M059J (cell line): Measurements from ENCODE around the gene RPL39L. TPM values are rescaled to one million over a fixed set of nuclear protein-coding genes. Genes with fewer than 3 reads are reported as not detected.
"Not testable (repeated sequence)": the region's sequence is repeated elsewhere in the genome, so short reads cannot be mapped to it uniquely, and the experiment has no call there.

Experiments used
- DNase-seq: peaks from one replicate; pipeline ENCODE4 v3.0.0-alpha.2; 2012; ENCODE audit warnings: low read depth
- total RNA-seq: library from RNA; depleted of rRNA; stranded (reverse); fragments of >200 nt; shearing (Covaris generic); gene quantifications from 2 replicates; pipeline ENCODE4 v1.2.3, GENCODE V29; 2014

The RPL39L gene
- total RNA-seq, 1 experiment from 2014 or later: 41.1 TPM

GRCh38 chr3:187139895-187140253 lies 578 bp upstream of the RPL39L start:
- no peak for DNase-seq

GRCh38 chr3:187136936-187137335 lies 2.4 kb downstream of the RPL39L start:
- peak; percentile 76 for DNase-seq

GRCh38 chr3:187136337-187136736 lies 3.0 kb downstream of the RPL39L start:
- DNase-seq: no peak

- not testable (repeated sequence) for DNase-seq
Measured at GRCh38 chr3:187135172-187135690, 4.1 kb downstream of the RPL39L start.

- not testable (repeated sequence) for DNase-seq
Measured at GRCh38 chr3:187133181-187133580, 6.1 kb downstream of the RPL39L start.

- no peak for DNase-seq
Measured at GRCh38 chr3:187132666-187133065, 6.6 kb downstream of the RPL39L start.

GRCh38 chr3:187131981-187132380 lies 7.3 kb downstream of the RPL39L start:
- peak; percentile 61 for DNase-seq

GRCh38 chr3:187130346-187131066 lies 8.8 kb downstream of the RPL39L start:
- peak; percentile 87 for DNase-seq

GRCh38 chr3:187125319-187126031 lies 13.8 kb downstream of the RPL39L start:
- no peak for DNase-seq

- DNase-seq: no peak
Measured at GRCh38 chr3:187122261-187122660, 17.0 kb downstream of the RPL39L start.

GRCh38 chr3:187120326-187120725 lies 19.0 kb downstream of the RPL39L start:
- DNase-seq: no peak

- no peak for DNase-seq
Measured at GRCh38 chr3:187114511-187114910, 24.8 kb downstream of the RPL39L start.

GRCh38 chr3:187112934-187113793 lies 26.1 kb downstream of the RPL39L start:
- DNase-seq: peak; percentile 39

- no peak for DNase-seq
Measured at GRCh38 chr3:187110156-187110555, 29.1 kb downstream of the RPL39L start.

- no peak for DNase-seq
Measured at GRCh38 chr3:187107989-187108388, 31.3 kb downstream of the RPL39L start.

GRCh38 chr3:187105700-187106099 lies 33.6 kb downstream of the RPL39L start:
- no peak for DNase-seq

- DNase-seq: no peak
Measured at GRCh38 chr3:187104933-187105332, 34.4 kb downstream of the RPL39L start.

- DNase-seq: no peak
Measured at GRCh38 chr3:187104342-187104741, 35.0 kb downstream of the RPL39L start.

GRCh38 chr3:187103251-187103650 lies 36.0 kb downstream of the RPL39L start:
- no peak for DNase-seq

GRCh38 chr3:187102073-187102634 lies 37.1 kb downstream of the RPL39L start:
- no peak for DNase-seq

GRCh38 chr3:187101184-187102072 lies 37.9 kb downstream of the RPL39L start:
- DNase-seq: peak; percentile 56
